Stomach (tissue), 4 donors: ENCODE data around the gene MAPK8IP2.

Experiments used
- POLR2A ChIP-seq, 4 donors: fragments of 450-650 bp; IDR thresholded peaks; one replicate each; pipeline ENCODE4 v1.6.1; 2016; ENCODE audit warnings: antibody characterized with exemption in 4 of 4, control low read depth in 2 of 4, mild to moderate bottlenecking in 1 of 4, moderate library complexity in 1 of 4
- POLR2AphosphoS5 ChIP-seq, 3 donors: sonication (generic); formaldehyde crosslinking; IDR thresholded peaks; one replicate each; pipeline ENCODE4 v1.6.1; 2016; ENCODE audit warnings: antibody characterized with exemption in 3 of 3
- TF ChIP-seq, protein P1 (sequence below), 7 experiments: fragments of 450-650 bp in 4 of 7; fragments of 200-600 bp in 3 of 7; sonication (generic) in 3 of 7; IDR thresholded peaks; one replicate each; pipeline ENCODE4 v1.5.1; 2016 to 2019; ENCODE audit warnings: antibody characterized with exemption in 7 of 7, control low read depth in 2 of 7, mild to moderate bottlenecking in 1 of 7

DNA sequence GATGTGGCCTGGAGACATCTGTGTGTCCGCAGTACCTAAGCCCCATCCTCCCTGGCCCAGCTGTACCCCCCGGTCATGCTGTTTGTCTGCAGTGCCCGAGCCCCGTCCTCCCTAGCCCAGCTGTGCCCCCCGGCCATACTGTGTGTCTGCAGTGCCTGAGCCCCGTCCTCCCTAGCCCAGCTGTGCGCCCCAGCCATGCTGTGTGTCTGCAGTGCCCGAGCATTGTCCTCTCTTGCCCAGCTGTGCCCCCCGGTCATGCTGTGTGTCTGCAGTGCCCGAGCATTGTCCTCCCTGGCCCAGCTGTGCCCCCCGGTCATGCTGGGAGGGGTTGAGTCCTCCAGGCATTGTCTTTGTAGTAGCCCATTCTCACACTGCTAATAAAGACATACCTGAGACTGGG lies 35.0 kb downstream of the MAPK8IP2 start:
- TF ChIP-seq, protein P1, sequence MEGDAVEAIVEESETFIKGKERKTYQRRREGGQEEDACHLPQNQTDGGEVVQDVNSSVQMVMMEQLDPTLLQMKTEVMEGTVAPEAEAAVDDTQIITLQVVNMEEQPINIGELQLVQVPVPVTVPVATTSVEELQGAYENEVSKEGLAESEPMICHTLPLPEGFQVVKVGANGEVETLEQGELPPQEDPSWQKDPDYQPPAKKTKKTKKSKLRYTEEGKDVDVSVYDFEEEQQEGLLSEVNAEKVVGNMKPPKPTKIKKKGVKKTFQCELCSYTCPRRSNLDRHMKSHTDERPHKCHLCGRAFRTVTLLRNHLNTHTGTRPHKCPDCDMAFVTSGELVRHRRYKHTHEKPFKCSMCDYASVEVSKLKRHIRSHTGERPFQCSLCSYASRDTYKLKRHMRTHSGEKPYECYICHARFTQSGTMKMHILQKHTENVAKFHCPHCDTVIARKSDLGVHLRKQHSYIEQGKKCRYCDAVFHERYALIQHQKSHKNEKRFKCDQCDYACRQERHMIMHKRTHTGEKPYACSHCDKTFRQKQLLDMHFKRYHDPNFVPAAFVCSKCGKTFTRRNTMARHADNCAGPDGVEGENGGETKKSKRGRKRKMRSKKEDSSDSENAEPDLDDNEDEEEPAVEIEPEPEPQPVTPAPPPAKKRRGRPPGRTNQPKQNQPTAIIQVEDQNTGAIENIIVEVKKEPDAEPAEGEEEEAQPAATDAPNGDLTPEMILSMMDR (IDR thresholded peaks at IDR 0.05): no peak
- TF ChIP-seq POLR2A (IDR thresholded peaks at IDR 0.05) (no peak), POLR2AphosphoS5 (IDR thresholded peaks at IDR 0.05) (no peak)
